ENCODE measurements around the gene FXR2. TPM values are rescaled to one million over a fixed set of nuclear protein-coding genes. Genes with fewer than 3 reads are reported as not detected.

The FXR2 gene
- total and polyA plus RNA-seq, 2 donors from 2014 or later: 29.3 to 59.2 TPM

GRCh38 chr17:7587420-7588151 is 27.1 kb downstream of the FXR2 start:
- intact Hi-C loops (cut with DNase I): no loop called here

GRCh38 chr17:7586673-7587419 is 27.9 kb downstream of the FXR2 start:
- no peaks in the 10 kb centered on the region for H3K9me3 ChIP-seq (ENCODE audit: control insufficient read depth in 2 of 3, insufficient read depth in 1 of 3, low read length in 3 of 3)
- peak in 3 of 5 donors; percentile 21 to 55 (median 37) for DNase-seq
- H3K4me1 ChIP-seq (ENCODE audit: control insufficient read depth in 2 of 3, insufficient read depth in 2 of 3, low read depth in 1 of 3, low read length in 3 of 3): peaks cover 0 to 27% (median 25%) of the 10 kb centered on the region in 3 donors
- TF ChIP-seq CTCF (IDR thresholded peaks at IDR 0.05; ENCODE audit: borderline replicate concordance, extremely low read depth, insufficient read depth): no peak
- peaks cover 0 to 19% (median 11%) of the 10 kb centered on the region in 3 donors for H3K36me3 ChIP-seq (ENCODE audit: control insufficient read depth in 2 of 3, insufficient read depth in 3 of 3, low read length in 3 of 3)
- H3K9ac ChIP-seq (ENCODE audit: low read length in 3 of 3): no peak overlapping the region
- H3K27ac ChIP-seq (ENCODE audit: low read depth in 2 of 2, low read length in 2 of 2): no peak overlapping the region
- intact Hi-C loops (cut with DNase I): no loop called here
- H3K27me3 ChIP-seq (ENCODE audit: control insufficient read depth, insufficient read depth, low read length): no peaks in the 10 kb centered on the region
- H3K4me3 ChIP-seq (ENCODE audit: low read length in 3 of 3): no peak overlapping the region
- no peak for FAIRE-seq

More at GRCh38 chr17:7587420-7588151, 27.1 kb downstream of the FXR2 start:
- H3K36me3 ChIP-seq (ENCODE audit: control insufficient read depth in 2 of 3, insufficient read depth in 3 of 3, low read length in 3 of 3): peaks cover 0 to 26% (median 18%) of the 10 kb centered on the region in 3 donors
- TF ChIP-seq CTCF (IDR thresholded peaks at IDR 0.05; ENCODE audit: borderline replicate concordance, extremely low read depth, insufficient read depth): no peak
- H3K9ac ChIP-seq (ENCODE audit: low read length in 3 of 3): no peak overlapping the region
- no peaks in the 10 kb centered on the region for H3K27me3 ChIP-seq (ENCODE audit: control insufficient read depth, insufficient read depth, low read length)
- no peak overlapping the region for H3K27ac ChIP-seq (ENCODE audit: low read depth in 2 of 2, low read length in 2 of 2)
- no peaks in the 10 kb centered on the region for H3K9me3 ChIP-seq (ENCODE audit: control insufficient read depth in 2 of 3, insufficient read depth in 1 of 3, low read length in 3 of 3)
- H3K4me1 ChIP-seq (ENCODE audit: control insufficient read depth in 2 of 3, insufficient read depth in 2 of 3, low read depth in 1 of 3, low read length in 3 of 3): peaks cover 0 to 22% (median 19%) of the 10 kb centered on the region in 3 donors
- FAIRE-seq (no peak), DNase-seq (peak in 1 of 5 donors; percentile 59)
- no peak overlapping the region for H3K4me3 ChIP-seq (ENCODE audit: low read length in 3 of 3)

GRCh38 chr17:7583253-7584109 is 31.2 kb downstream of the FXR2 start, which contains the start of gene MPDU1:
Gene MPDU1 (plus strand): TSS chr17:7583852. CDS start chr17:7583863, 11 bp downstream.
- peaks cover 0 to 40% (median 37%) of the 10 kb centered on the region in 3 donors for H3K4me1 ChIP-seq (ENCODE audit: control insufficient read depth in 2 of 3, insufficient read depth in 2 of 3, low read depth in 1 of 3, low read length in 3 of 3)
- no peaks in the 10 kb centered on the region for H3K27me3 ChIP-seq (ENCODE audit: control insufficient read depth, insufficient read depth, low read length)
- H3K9me3 ChIP-seq (ENCODE audit: control insufficient read depth in 2 of 3, insufficient read depth in 1 of 3, low read length in 3 of 3): no peaks in the 10 kb centered on the region
- H3K4me3 ChIP-seq (ENCODE audit: low read length in 3 of 3): peak within 1 kb of the TSS; percentile 98 to 99 (median 99)
- H3K27ac ChIP-seq (ENCODE audit: low read depth in 2 of 2, low read length in 2 of 2): peak within 1 kb of the TSS; percentile 98 to 99
- DNase-seq: peak; percentile 99
- intact Hi-C loops (cut with DNase I): no loop called here
- H3K36me3 ChIP-seq (ENCODE audit: control insufficient read depth in 2 of 3, insufficient read depth in 3 of 3, low read length in 3 of 3): peaks cover 0 to 13% (median 5%) of the 10 kb centered on the region in 3 donors
- no peak for TF ChIP-seq CTCF (IDR thresholded peaks at IDR 0.05; ENCODE audit: borderline replicate concordance, extremely low read depth, insufficient read depth)
- peak; percentile 39 for FAIRE-seq
- peak within 1 kb of the TSS; percentile 91 to 97 (median 95) for H3K9ac ChIP-seq (ENCODE audit: low read length in 3 of 3)

All from kidney (tissue), 14 donors.